Panc1 (cell line): Measurements from ENCODE around the gene PROK2. TPM values are rescaled to one million over a fixed set of nuclear protein-coding genes. Genes with fewer than 3 reads are reported as not detected.

Experiments
- ATAC-seq: fragments of 200-7000 bp; cut with Tn5 transposase; 2 replicates; pipeline ENCODE4 v1.9.1; 2020; ENCODE audit warnings: mild to moderate bottlenecking, moderate library complexity
- BruUV-seq: library from RNA; stranded (reverse); fragments of 400-500 nt; replicated peaks from 2 replicates; lab custom pipeline; 2021; lab: Mats Ljungman, UMichigan
- CTCF ChIA-PET: fragments of 300-600 bp; sonication (Branson Sonifier 250); formaldehyde crosslinking; loops from one replicate; lab custom pipeline; 2022; ENCODE audit warnings: antibody characterized with exemption; lab: Charles Lee
- POLR2A ChIA-PET: fragments of 300-600 bp; sonication (Branson Sonifier 250); formaldehyde crosslinking; loops from one replicate; lab custom pipeline; 2022; ENCODE audit warnings: antibody characterized with exemption; lab: Charles Lee
- DNase-seq: peaks from one replicate; pipeline ENCODE4 v3.0.0-alpha.2; 2010; ENCODE audit warnings: low read depth, low spot score
- H3K27ac ChIP-seq: 2 replicates; pipeline ENCODE4 v1.5.1; 2011; ENCODE audit warnings: mild to moderate bottlenecking, low read length, inconsistent platforms
- H3K27me3 ChIP-seq: fragments of 200-500 bp; sonication (Bioruptor generic); 2 replicates; pipeline ENCODE4 v1.6.0; 2014; ENCODE audit warnings: low read length, inconsistent platforms; ENCODE audit not compliant: control insufficient read depth, insufficient read depth
- H3K36me3 ChIP-seq: fragments of 200-500 bp; sonication (Bioruptor generic); 2 replicates; pipeline ENCODE4 v1.5.1; 2014; ENCODE audit warnings: inconsistent platforms, mild to moderate bottlenecking, low read length, moderate library complexity; ENCODE audit not compliant: control insufficient read depth, insufficient read depth
- H3K4me1 ChIP-seq: 2 replicates; pipeline ENCODE4 v1.5.1; 2011; ENCODE audit warnings: inconsistent platforms, mild to moderate bottlenecking, low read length, moderate library complexity; ENCODE audit not compliant: control insufficient read depth, insufficient read depth
- H3K4me3 ChIP-seq, 2 experiments: 2 replicates each; pipeline ENCODE4 v1.5.1; 2011 to 2012; ENCODE audit warnings: low read depth in 2 of 2, low read length in 2 of 2, mild to moderate bottlenecking in 2 of 2, inconsistent platforms in 1 of 2, moderate library complexity in 1 of 2
- H3K9me3 ChIP-seq: fragments of 200-500 bp; sonication (Bioruptor generic); 2 replicates; pipeline ENCODE4 v1.5.1; 2014; ENCODE audit warnings: low read depth, mild to moderate bottlenecking, inconsistent platforms, low read length, moderate library complexity; ENCODE audit not compliant: control insufficient read depth, insufficient read depth
- POLR2AphosphoS5 ChIP-seq: IDR thresholded peaks from 2 replicates; pipeline ENCODE4 v1.6.1; 2012; ENCODE audit warnings: mild to moderate bottlenecking, low read depth, low read length, moderate library complexity
- SIN3A ChIP-seq: IDR thresholded peaks from 2 replicates; pipeline ENCODE4 v1.6.1; 2012; ENCODE audit warnings: low read depth, mild to moderate bottlenecking, low read length, moderate library complexity, borderline replicate concordance; ENCODE audit not compliant: insufficient read depth
- TCF7L2 ChIP-seq: IDR thresholded peaks from 2 replicates; pipeline ENCODE4 v1.6.1; 2011; ENCODE audit warnings: mild to moderate bottlenecking, low read depth, low read length, inconsistent platforms
- in situ Hi-C: cut with HindIII; loops from 2 replicates; pipeline ENCODE4 v1.10.0; 2016; ENCODE audit warnings: low sequenced_read_pairs, low pct_unique_long_range_greater_than_20kb
- intact Hi-C: fragments of 100-400 bp; cut with micrococcal nuclease; formaldehyde crosslinking; loops from one replicate; pipeline ENCODE4 v1.10.0; 2022; ENCODE audit not compliant: unreplicated experiment
- total RNA-seq: library from RNA; stranded (reverse); gene quantifications from one replicate; pipeline ENCODE4 v1.2.1, GENCODE V29; 2021; ENCODE audit not compliant: unreplicated experiment
- TF ChIP-seq, protein P1 (sequence below), 2 experiments: IDR thresholded peaks; 2 replicates each; pipeline ENCODE4 v1.6.1; 2011 to 2012; ENCODE audit warnings: low read depth in 2 of 2, control low read depth in 1 of 2, low read length in 1 of 2, mild to moderate bottlenecking in 1 of 2, moderate library complexity in 1 of 2; ENCODE audit not compliant: insufficient read depth in 1 of 2
- TF ChIP-seq, protein P2 (sequence below): fragments of 450-650 bp; IDR thresholded peaks from 2 replicates; pipeline ENCODE4 v1.5.1; 2017; ENCODE audit warnings: mild to moderate bottlenecking

Gene PROK2
- total RNA-seq, 1 experiment from 2014 or later, result not detected

DNA sequence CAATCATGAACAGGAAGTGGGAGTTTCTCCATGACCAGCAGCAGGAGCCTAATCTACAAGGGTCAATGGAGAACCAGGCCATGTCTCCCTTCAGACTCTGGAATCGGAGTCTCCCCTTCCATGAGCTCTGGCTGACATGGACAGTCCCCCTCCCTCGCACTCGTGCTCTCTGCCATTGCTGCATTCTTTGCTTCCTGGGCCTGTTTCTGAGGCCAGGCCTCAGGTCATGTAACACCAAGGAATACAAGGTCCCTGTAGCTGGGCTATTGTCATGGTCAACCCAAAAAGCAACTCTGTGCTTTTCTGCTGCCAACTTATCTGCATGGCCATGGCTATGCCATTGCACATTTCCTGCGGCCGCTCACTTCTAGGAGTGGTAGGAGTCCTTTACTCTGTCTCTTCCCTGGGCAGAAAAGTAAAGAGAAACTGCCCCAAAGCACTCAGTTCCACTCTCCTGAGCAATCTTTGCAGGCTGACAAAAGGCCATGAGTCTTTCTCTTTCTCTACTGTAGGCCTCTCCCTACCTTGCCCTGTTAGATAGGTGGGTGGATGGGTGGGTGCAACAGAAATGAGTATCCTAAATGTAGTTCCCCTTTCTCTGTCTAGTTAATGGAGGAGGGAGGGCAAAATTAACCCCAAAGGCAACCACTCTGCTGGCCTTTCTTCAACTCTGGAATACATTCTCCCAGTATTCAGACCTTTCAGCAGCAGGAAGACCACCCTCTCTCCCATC, 40.8 kb upstream of the PROK2 start:
- BruUV-seq, result no TSS peak

DNA sequence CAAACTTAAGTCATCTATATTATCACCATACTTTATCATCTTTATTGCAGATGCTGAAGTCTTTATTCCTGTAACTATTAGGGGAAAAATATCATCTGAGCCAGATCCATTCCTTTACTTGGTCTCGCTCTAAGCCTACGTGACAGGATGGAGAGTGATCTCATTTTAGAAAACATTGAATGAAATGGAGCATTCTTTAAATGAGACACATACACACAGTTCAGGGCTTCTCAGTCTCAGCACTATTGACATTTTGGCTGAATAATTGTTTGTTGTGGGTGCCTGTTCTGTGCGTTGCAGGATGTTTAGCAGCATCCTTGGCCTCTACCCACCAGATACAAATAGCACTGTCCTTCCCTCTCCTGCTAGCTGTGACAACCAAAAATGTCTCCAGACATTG, 36.2 kb upstream of the PROK2 start:
- in situ Hi-C loops, result no loop called here
- no peaks in the 10 kb centered on the region for H3K36me3 ChIP-seq
- H3K27me3 ChIP-seq, result no peaks in the 10 kb centered on the region

More for the DNA sequence above, 40.8 kb upstream of the PROK2 start:
- TF ChIP-seq, protein P1, sequence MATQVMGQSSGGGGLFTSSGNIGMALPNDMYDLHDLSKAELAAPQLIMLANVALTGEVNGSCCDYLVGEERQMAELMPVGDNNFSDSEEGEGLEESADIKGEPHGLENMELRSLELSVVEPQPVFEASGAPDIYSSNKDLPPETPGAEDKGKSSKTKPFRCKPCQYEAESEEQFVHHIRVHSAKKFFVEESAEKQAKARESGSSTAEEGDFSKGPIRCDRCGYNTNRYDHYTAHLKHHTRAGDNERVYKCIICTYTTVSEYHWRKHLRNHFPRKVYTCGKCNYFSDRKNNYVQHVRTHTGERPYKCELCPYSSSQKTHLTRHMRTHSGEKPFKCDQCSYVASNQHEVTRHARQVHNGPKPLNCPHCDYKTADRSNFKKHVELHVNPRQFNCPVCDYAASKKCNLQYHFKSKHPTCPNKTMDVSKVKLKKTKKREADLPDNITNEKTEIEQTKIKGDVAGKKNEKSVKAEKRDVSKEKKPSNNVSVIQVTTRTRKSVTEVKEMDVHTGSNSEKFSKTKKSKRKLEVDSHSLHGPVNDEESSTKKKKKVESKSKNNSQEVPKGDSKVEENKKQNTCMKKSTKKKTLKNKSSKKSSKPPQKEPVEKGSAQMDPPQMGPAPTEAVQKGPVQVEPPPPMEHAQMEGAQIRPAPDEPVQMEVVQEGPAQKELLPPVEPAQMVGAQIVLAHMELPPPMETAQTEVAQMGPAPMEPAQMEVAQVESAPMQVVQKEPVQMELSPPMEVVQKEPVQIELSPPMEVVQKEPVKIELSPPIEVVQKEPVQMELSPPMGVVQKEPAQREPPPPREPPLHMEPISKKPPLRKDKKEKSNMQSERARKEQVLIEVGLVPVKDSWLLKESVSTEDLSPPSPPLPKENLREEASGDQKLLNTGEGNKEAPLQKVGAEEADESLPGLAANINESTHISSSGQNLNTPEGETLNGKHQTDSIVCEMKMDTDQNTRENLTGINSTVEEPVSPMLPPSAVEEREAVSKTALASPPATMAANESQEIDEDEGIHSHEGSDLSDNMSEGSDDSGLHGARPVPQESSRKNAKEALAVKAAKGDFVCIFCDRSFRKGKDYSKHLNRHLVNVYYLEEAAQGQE (IDR thresholded peaks at IDR 0.05; ENCODE audit: insufficient read depth in 1 of 2, low read depth in 2 of 2, low read length in 1 of 2), result no peak
- TF ChIP-seq POLR2AphosphoS5 (no peak), SIN3A (no peak), TCF7L2 (no peak)
- TF ChIP-seq, protein P2, sequence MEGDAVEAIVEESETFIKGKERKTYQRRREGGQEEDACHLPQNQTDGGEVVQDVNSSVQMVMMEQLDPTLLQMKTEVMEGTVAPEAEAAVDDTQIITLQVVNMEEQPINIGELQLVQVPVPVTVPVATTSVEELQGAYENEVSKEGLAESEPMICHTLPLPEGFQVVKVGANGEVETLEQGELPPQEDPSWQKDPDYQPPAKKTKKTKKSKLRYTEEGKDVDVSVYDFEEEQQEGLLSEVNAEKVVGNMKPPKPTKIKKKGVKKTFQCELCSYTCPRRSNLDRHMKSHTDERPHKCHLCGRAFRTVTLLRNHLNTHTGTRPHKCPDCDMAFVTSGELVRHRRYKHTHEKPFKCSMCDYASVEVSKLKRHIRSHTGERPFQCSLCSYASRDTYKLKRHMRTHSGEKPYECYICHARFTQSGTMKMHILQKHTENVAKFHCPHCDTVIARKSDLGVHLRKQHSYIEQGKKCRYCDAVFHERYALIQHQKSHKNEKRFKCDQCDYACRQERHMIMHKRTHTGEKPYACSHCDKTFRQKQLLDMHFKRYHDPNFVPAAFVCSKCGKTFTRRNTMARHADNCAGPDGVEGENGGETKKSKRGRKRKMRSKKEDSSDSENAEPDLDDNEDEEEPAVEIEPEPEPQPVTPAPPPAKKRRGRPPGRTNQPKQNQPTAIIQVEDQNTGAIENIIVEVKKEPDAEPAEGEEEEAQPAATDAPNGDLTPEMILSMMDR, result no peak
- H3K27me3 ChIP-seq, result no peaks in the 10 kb centered on the region
- in situ Hi-C loops (no loop called here), intact Hi-C loops (no loop called here)
- H3K9me3 ChIP-seq, result no peaks in the 10 kb centered on the region
- H3K4me3 ChIP-seq, result no peak overlapping the region
- POLR2A ChIA-PET, result no interaction called here
- CTCF ChIA-PET, result no interaction called here
- H3K4me1 ChIP-seq, result no peaks in the 10 kb centered on the region
- ATAC-seq (no peak), DNase-seq (no peak)
- H3K36me3 ChIP-seq, result no peaks in the 10 kb centered on the region
- H3K27ac ChIP-seq, result no peak overlapping the region

More for the DNA sequence above, 36.2 kb upstream of the PROK2 start:
- no peaks in the 10 kb centered on the region for H3K9me3 ChIP-seq
- ATAC-seq (no peak), DNase-seq (no peak)
- H3K4me3 ChIP-seq, result no peak overlapping the region
- no peak overlapping the region for H3K27ac ChIP-seq
- ChIA-PET CTCF (no interaction called here), POLR2A (no interaction called here)
- intact Hi-C loops, result no loop called here
- H3K4me1 ChIP-seq, result no peaks in the 10 kb centered on the region
- TF ChIP-seq, protein P1 (IDR thresholded peaks at IDR 0.05; ENCODE audit: insufficient read depth in 1 of 2, low read depth in 2 of 2, low read length in 1 of 2), result no peak
- TF ChIP-seq TCF7L2 (no peak), POLR2AphosphoS5 (no peak), SIN3A (no peak)
- TF ChIP-seq, protein P2, result no peak
- BruUV-seq, result no TSS peak
